Gastroesophageal sphincter (tissue), 4 donors: ENCODE results near the gene MMP24. TPM values are rescaled to one million over a fixed set of nuclear protein-coding genes. Genes with fewer than 3 reads are reported as not detected.

Experiments used
- ATAC-seq: fragments of 150-250 bp; one replicate; pipeline ENCODE4 v1.9.1; 2016; ENCODE audit warnings: mild to moderate bottlenecking, moderate library complexity
- H3K27ac ChIP-seq, 4 donors: fragments of 200-600 bp; sonication (generic) in 3 of 4; 1 replicate in 3 of 4; 2 replicates in 1 of 4; pipeline ENCODE4 v1.5.1; 2016 to 2019
- H3K27me3 ChIP-seq: fragments of 200-600 bp; sonication (generic); one replicate; pipeline ENCODE4 v1.5.1; 2019
- H3K36me3 ChIP-seq, 2 donors: fragments of 200-600 bp; sonication (generic); one replicate each; pipeline ENCODE4 v1.5.1; 2019; ENCODE audit warnings: control low read depth in 1 of 2
- H3K4me1 ChIP-seq, 3 donors: fragments of 200-600 bp; sonication (generic); 1 replicate in 2 of 3; 2 replicates in 1 of 3; pipeline ENCODE4 v1.5.1; 2016 to 2019; ENCODE audit warnings: control low read depth in 2 of 3
- H3K4me3 ChIP-seq, 2 donors: fragments of 200-600 bp; sonication (generic); one replicate each; pipeline ENCODE4 v1.5.1; 2019; ENCODE audit warnings: mild to moderate bottlenecking in 1 of 2, moderate library complexity in 1 of 2
- H3K9me3 ChIP-seq, 3 donors: fragments of 200-600 bp; sonication (generic); one replicate each; pipeline ENCODE4 v1.5.1; 2017 to 2019; ENCODE audit warnings: control low read depth in 2 of 3
- CTCF ChIP-seq, 4 experiments: fragments of 200-600 bp in 2 of 4; fragments of 450-650 bp in 2 of 4; sonication (generic) in 1 of 4; IDR thresholded peaks; one replicate each; pipeline ENCODE4 v1.5.1; 2017 to 2019; ENCODE audit warnings: antibody characterized with exemption in 4 of 4, mild to moderate bottlenecking in 2 of 4, moderate library complexity in 2 of 4
- EP300 ChIP-seq: sonication (generic); formaldehyde crosslinking; IDR thresholded peaks from one replicate; pipeline ENCODE4 v1.6.1; 2017; ENCODE audit warnings: antibody characterized with exemption, mild to moderate bottlenecking
- POLR2A ChIP-seq, 2 donors: fragments of 450-650 bp; IDR thresholded peaks; one replicate each; pipeline ENCODE4 v1.6.1; 2017; ENCODE audit warnings: antibody characterized with exemption in 2 of 2, mild to moderate bottlenecking in 2 of 2, moderate library complexity in 1 of 2
- POLR2AphosphoS5 ChIP-seq: sonication (generic); formaldehyde crosslinking; IDR thresholded peaks from one replicate; pipeline ENCODE4 v1.6.1; 2017; ENCODE audit warnings: antibody characterized with exemption
- WGBS, 2 donors: methylation state at CpG; one replicate each; pipeline ENCODE4 v1.1.5; 2018; ENCODE audit warnings: low coverage in 1 of 2; 5-methylcytosine and 5-hydroxymethylcytosine counted together
- total RNA-seq, 4 donors: library from RNA; depleted of rRNA; stranded (reverse); fragments of >200 nt; gene quantifications; one replicate each; pipeline ENCODE4 v1.1.0, GENCODE V29; 2016

Gene MMP24
- total RNA-seq, 4 donors from 2014 or later = 0.47 to 3.4 (median 1.8) TPM

GRCh38 chr20:35305682-35306556 lies 79.4 kb downstream of the MMP24 start:
- peak; percentile 75 for ATAC-seq
- H3K36me3 ChIP-seq = peaks cover 0 to 9% of the 10 kb centered on the region in 2 donors
- peak overlapping the region in 2 of 4 donors; percentile 51 to 58 for H3K27ac ChIP-seq

GRCh38 chr20:35306931-35307517 lies 80.5 kb downstream of the MMP24 start:
- Histone ChIP-seq H3K27ac (peak overlapping the region in 3 of 4 donors; percentile 51 to 61 (median 58)), H3K27me3 (no peaks in the 10 kb centered on the region), H3K4me1 (peaks cover 6 to 63% (median 20%) of the 10 kb centered on the region in 3 donors), H3K36me3 (peaks cover 0 to 14% of the 10 kb centered on the region in 2 donors), H3K4me3 (no peak overlapping the region), H3K9me3 (no peaks in the 10 kb centered on the region)
- TF ChIP-seq POLR2A (IDR thresholded peaks at IDR 0.05) (no peak), EP300 (no peak), CTCF (IDR thresholded peaks at IDR 0.05) (peak in 3 of 4 experiments; percentile 40 to 64 (median 45))
- 39% methylated on average over 3 of the region's 4 CpGs; no CpG with 5 or more reads in 1 of the 2 donors for WGBS, 2 donors
- ATAC-seq = peak; percentile 58

More at GRCh38 chr20:35305682-35306556, 79.4 kb downstream of the MMP24 start:
- Histone ChIP-seq H3K9me3 (no peaks in the 10 kb centered on the region), H3K27me3 (no peaks in the 10 kb centered on the region), H3K4me1 (peaks cover 6 to 70% (median 20%) of the 10 kb centered on the region in 3 donors), H3K4me3 (no peak overlapping the region)
- 68 to 86% methylated on average over 6 to 9 of the region's 12 CpGs for WGBS, 2 donors
- TF ChIP-seq POLR2A (IDR thresholded peaks at IDR 0.05) (no peak), POLR2AphosphoS5 (peak; percentile 50)

GRCh38 chr20:35307666-35308653 lies 81.5 kb downstream of the MMP24 start:
- Histone ChIP-seq H3K36me3 (peaks cover 0 to 23% of the 10 kb centered on the region in 2 donors), H3K4me3 (no peak overlapping the region), H3K9me3 (no peaks in the 10 kb centered on the region), H3K27me3 (no peaks in the 10 kb centered on the region), H3K27ac (peak overlapping the region in 3 of 4 donors; percentile 51 to 61 (median 58)), H3K4me1 (peaks cover 6 to 54% (median 20%) of the 10 kb centered on the region in 3 donors)
- peak; percentile 69 for TF ChIP-seq POLR2AphosphoS5
- no peak for TF ChIP-seq CTCF (IDR thresholded peaks at IDR 0.05)
- no peak for TF ChIP-seq POLR2A (IDR thresholded peaks at IDR 0.05)
- WGBS, 2 donors = 54 to 58% methylated on average over 2 to 10 of the region's 13 CpGs
- ATAC-seq = peak; percentile 57

- 71 to 93% methylated on average over 1 to 2 of the region's 2 CpGs for WGBS, 2 donors
- Histone ChIP-seq H3K4me1 (peaks cover 6 to 26% (median 10%) of the 10 kb centered on the region in 3 donors), H3K9me3 (no peaks in the 10 kb centered on the region), H3K36me3 (peaks cover 0 to 45% of the 10 kb centered on the region in 2 donors), H3K27ac (no peak overlapping the region), H3K4me3 (no peak overlapping the region), H3K27me3 (no peaks in the 10 kb centered on the region)
- no peak for ATAC-seq
- TF ChIP-seq CTCF (IDR thresholded peaks at IDR 0.05) = no peak
- no peak for TF ChIP-seq EP300
- TF ChIP-seq POLR2A (IDR thresholded peaks at IDR 0.05) = no peak
- TF ChIP-seq POLR2AphosphoS5 = no peak
Measured at GRCh38 chr20:35311409-35311808, 84.9 kb downstream of the MMP24 start.
